Gastroesophageal sphincter (tissue), 3 donors: Measurements from ENCODE around the gene SLC18A3.

Experiments
- EP300 ChIP-seq: sonication (generic); formaldehyde crosslinking; IDR thresholded peaks from one replicate; pipeline ENCODE4 v1.6.1; 2017; ENCODE audit warnings: antibody characterized with exemption, mild to moderate bottlenecking
- POLR2A ChIP-seq, 2 donors: fragments of 450-650 bp; IDR thresholded peaks; one replicate each; pipeline ENCODE4 v1.6.1; 2017; ENCODE audit warnings: antibody characterized with exemption in 2 of 2, mild to moderate bottlenecking in 2 of 2, moderate library complexity in 1 of 2
- TF ChIP-seq, protein P1 (sequence below), 4 experiments: fragments of 200-600 bp in 2 of 4; fragments of 450-650 bp in 2 of 4; sonication (generic) in 1 of 4; IDR thresholded peaks; one replicate each; pipeline ENCODE4 v1.5.1; 2017 to 2019; ENCODE audit warnings: antibody characterized with exemption in 4 of 4, mild to moderate bottlenecking in 2 of 4, moderate library complexity in 2 of 4

DNA sequence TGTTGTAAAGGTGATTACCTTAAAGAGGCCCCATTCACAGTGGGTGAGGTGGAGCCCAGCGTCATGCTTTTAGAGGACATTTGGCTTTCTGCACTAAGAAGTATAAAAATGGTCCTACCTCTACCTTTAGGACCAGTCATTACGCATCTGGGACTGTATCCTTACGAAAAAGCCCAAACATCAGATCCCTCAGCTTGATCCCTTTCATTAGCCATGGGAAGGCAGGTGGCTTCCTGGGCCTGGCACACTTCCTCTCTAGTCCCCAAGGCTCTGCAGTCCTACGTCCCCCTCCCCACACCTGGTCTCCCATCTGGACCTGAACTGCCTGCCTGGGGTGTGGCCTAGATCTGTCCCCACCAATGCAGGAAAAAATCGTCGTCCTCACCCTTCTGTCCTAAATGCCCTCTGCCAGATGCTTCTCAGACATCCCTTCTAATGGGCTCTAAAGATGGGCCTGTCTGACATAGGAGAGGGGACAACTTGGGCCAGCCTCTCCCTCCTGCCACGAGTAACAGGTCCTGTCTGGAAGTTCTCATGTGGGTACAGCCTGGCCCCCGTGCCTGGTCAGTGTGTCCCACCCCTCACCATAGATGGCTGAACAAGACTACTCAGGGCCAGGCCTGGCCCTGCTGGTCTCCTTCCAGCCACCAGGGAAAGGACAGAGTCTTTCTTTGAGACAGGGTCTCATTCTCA lies 11.8 kb upstream of the SLC18A3 start:
- TF ChIP-seq, protein P1, sequence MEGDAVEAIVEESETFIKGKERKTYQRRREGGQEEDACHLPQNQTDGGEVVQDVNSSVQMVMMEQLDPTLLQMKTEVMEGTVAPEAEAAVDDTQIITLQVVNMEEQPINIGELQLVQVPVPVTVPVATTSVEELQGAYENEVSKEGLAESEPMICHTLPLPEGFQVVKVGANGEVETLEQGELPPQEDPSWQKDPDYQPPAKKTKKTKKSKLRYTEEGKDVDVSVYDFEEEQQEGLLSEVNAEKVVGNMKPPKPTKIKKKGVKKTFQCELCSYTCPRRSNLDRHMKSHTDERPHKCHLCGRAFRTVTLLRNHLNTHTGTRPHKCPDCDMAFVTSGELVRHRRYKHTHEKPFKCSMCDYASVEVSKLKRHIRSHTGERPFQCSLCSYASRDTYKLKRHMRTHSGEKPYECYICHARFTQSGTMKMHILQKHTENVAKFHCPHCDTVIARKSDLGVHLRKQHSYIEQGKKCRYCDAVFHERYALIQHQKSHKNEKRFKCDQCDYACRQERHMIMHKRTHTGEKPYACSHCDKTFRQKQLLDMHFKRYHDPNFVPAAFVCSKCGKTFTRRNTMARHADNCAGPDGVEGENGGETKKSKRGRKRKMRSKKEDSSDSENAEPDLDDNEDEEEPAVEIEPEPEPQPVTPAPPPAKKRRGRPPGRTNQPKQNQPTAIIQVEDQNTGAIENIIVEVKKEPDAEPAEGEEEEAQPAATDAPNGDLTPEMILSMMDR (IDR thresholded peaks at IDR 0.05): no peak
- no peak for TF ChIP-seq POLR2A (IDR thresholded peaks at IDR 0.05)
- TF ChIP-seq EP300: no peak
